HepG2 (cell line): ENCODE results near the gene ORC2. TPM values are rescaled to one million over a fixed set of nuclear protein-coding genes. Genes with fewer than 3 reads are reported as not detected.

Experiments used
- EP300 ChIP-seq, 3 experiments: sonication (generic) in 1 of 3; formaldehyde crosslinking in 1 of 3; IDR thresholded peaks; 2 replicates each; pipeline versions ENCODE4 v1.5.1 to v1.6.1; 2011 to 2020; ENCODE audit warnings: low read depth in 2 of 3, low read length in 2 of 3, borderline replicate concordance in 1 of 3, improper control_type of control experiment in 1 of 3, mild to moderate bottlenecking in 1 of 3, missing genetic modification reagents in 1 of 3, moderate library complexity in 1 of 3
- MAX ChIP-seq: IDR thresholded peaks from 2 replicates; pipeline ENCODE4 v1.6.1; 2012; ENCODE audit warnings: inconsistent platforms
- NFKBIZ ChIP-seq: IDR thresholded peaks from 2 replicates; pipeline ENCODE4 v1.6.1; 2018; ENCODE audit warnings: missing genetic modification reagents, missing compliant biosample characterization
- ZBTB34 ChIP-seq: sonication (generic); formaldehyde crosslinking; IDR thresholded peaks from 2 replicates; pipeline ENCODE4 v1.8.0; 2022; ENCODE audit warnings: mild to moderate bottlenecking, missing genetic modification reagents
- ZBTB40 ChIP-seq, 2 experiments: fragments of 450-650 bp in 1 of 2; sonication (generic) in 1 of 2; formaldehyde crosslinking in 1 of 2; IDR thresholded peaks; 2 replicates each; pipeline versions ENCODE4 v1.6.1 to v1.8.0; 2016 to 2022; ENCODE audit warnings: antibody characterized with exemption in 1 of 2, mild to moderate bottlenecking in 1 of 2, missing genetic modification reagents in 1 of 2
- ZNF232 ChIP-seq: sonication (generic); formaldehyde crosslinking; IDR thresholded peaks from 2 replicates; pipeline ENCODE4 v1.4.0; 2020; ENCODE audit warnings: missing genetic modification reagents, borderline replicate concordance
- ZNF235 ChIP-seq: sonication (generic); formaldehyde crosslinking; IDR thresholded peaks from 2 replicates; pipeline ENCODE4 v1.8.1; 2023; ENCODE audit warnings: mild to moderate bottlenecking, missing genetic modification reagents, borderline replicate concordance
- ZNF354B ChIP-seq: sonication (generic); formaldehyde crosslinking; IDR thresholded peaks from 2 replicates; pipeline ENCODE4 v1.8.0; 2022; ENCODE audit warnings: mild to moderate bottlenecking, missing genetic modification reagents
- ZNF567 ChIP-seq: sonication (generic); formaldehyde crosslinking; IDR thresholded peaks from 2 replicates; pipeline ENCODE4 v1.8.1; 2023; ENCODE audit warnings: mild to moderate bottlenecking, missing genetic modification reagents, borderline replicate concordance
- ZNF609 ChIP-seq: sonication (generic); formaldehyde crosslinking; IDR thresholded peaks from 2 replicates; pipeline ENCODE4 v1.4.0; 2020; ENCODE audit warnings: mild to moderate bottlenecking, missing genetic modification reagents, borderline replicate concordance
- polyA plus RNA-seq, 8 experiments: library from polyadenylated mRNA; depleted of rRNA in 3 of 8; stranded (reverse) in 7 of 8; unstranded in 1 of 8; fragments of >200 nt; fragmentation: Illumina TruSeq in 4 of 8; extraction: Trizol in 4 of 8; gene quantifications; 2 replicates each; pipeline versions ENCODE4 v1.2.1 to v1.2.3, GENCODE V29; 2011 to 2016; ENCODE audit warnings: low read depth in 4 of 8, missing spikeins in 1 of 8, mixed read lengths in 1 of 8; ENCODE audit not compliant: insufficient read depth in 1 of 8
- total RNA-seq, 5 experiments: library from RNA; depleted of rRNA; stranded (reverse); fragments of >200 nt; fragmentation: Illumina TruSeq; extraction: Trizol; gene quantifications; 2 replicates each; pipeline ENCODE4 v1.2.3, GENCODE V29; 2016; ENCODE audit warnings: low read depth in 1 of 5

ORC2 gene
- total and polyA plus RNA-seq, 2 of the 13 experiments (the other 11 are each of a cell fraction or from before 2014, with no cell fraction given): 19.3 to 73.5 TPM

- TF ChIP-seq EP300 (IDR thresholded peaks at IDR 0.05; ENCODE audit: low read depth in 2 of 2, low read length in 2 of 2) (peak in 1 of 2 experiments; percentile 30; a peak in 2 of 4 replicates), EP300 (CRISPR knock-in tag; IDR thresholded peaks at IDR 0.05; ENCODE audit: borderline replicate concordance) (peak; percentile 53; the same call in 1 of the 2 replicates), ZNF567 (peak; percentile 58), ZNF609 (CRISPR knock-in tag) (peak; percentile 72), MAX (peak; percentile 87), ZBTB34 (CRISPR knock-in tag) (peak; percentile 87; the same call in 1 of the 2 replicates), ZNF354B (peak; percentile 82; the same call in 1 of the 2 replicates), ZBTB40 (IDR thresholded peaks at IDR 0.05) (no peak), ZBTB40 (CRISPR knock-in tag; IDR thresholded peaks at IDR 0.05) (peak; percentile 72), NFKBIZ (CRISPR knock-in tag) (peak; percentile 76), ZNF235 (CRISPR knock-in tag) (no peak), ZNF232 (CRISPR knock-in tag) (peak; percentile 60; the same call in 1 of the 2 replicates)
Observed at GRCh38 chr2:200963124-200963917, at the start of gene ORC2 (continued).
